Stomach (tissue), 4 donors: ENCODE measurements around the gene BRF1.

ENCODE experiments used
- CTCF ChIP-seq, 7 experiments: fragments of 450-650 bp in 4 of 7; fragments of 200-600 bp in 3 of 7; sonication (generic) in 3 of 7; IDR thresholded peaks; one replicate each; pipeline ENCODE4 v1.5.1; 2016 to 2019; ENCODE audit warnings: antibody characterized with exemption in 7 of 7, control low read depth in 2 of 7, mild to moderate bottlenecking in 1 of 7
- POLR2A ChIP-seq, 4 donors: fragments of 450-650 bp; IDR thresholded peaks; one replicate each; pipeline ENCODE4 v1.6.1; 2016; ENCODE audit warnings: antibody characterized with exemption in 4 of 4, control low read depth in 2 of 4, mild to moderate bottlenecking in 1 of 4, moderate library complexity in 1 of 4
- POLR2AphosphoS5 ChIP-seq, 3 donors: sonication (generic); formaldehyde crosslinking; IDR thresholded peaks; one replicate each; pipeline ENCODE4 v1.6.1; 2016; ENCODE audit warnings: antibody characterized with exemption in 3 of 3

GRCh38 chr14:105283028-105283427 lies 17.8 kb downstream of the BRF1 start:
- TF ChIP-seq CTCF (IDR thresholded peaks at IDR 0.05) (no peak), POLR2AphosphoS5 (IDR thresholded peaks at IDR 0.05) (no peak), POLR2A (IDR thresholded peaks at IDR 0.05) (no peak)
